Right lobe of liver (tissue), 6 donors: ENCODE results near the gene AK5. TPM values are rescaled to one million over a fixed set of nuclear protein-coding genes. Genes with fewer than 3 reads are reported as not detected.

Experiments used
- ATAC-seq, 4 donors: fragments of 200-7000 bp; cut with Tn5 transposase; one replicate each; pipeline ENCODE4 v1.9.1; 2020; ENCODE audit warnings: mild to moderate bottlenecking in 4 of 4, moderate library complexity in 4 of 4
- DNase-seq, 3 donors: peaks; one replicate each; pipeline ENCODE4 v3.0.0-alpha.2; 2020
- H3K27ac ChIP-seq, 3 donors: fragments of 200-600 bp; one replicate each; pipeline ENCODE4 v1.8.0; 2022
- H3K27me3 ChIP-seq, 2 donors: fragments of 200-600 bp; one replicate each; pipeline ENCODE4 v1.8.0; 2022
- H3K36me3 ChIP-seq, 4 donors: fragments of 200-600 bp; sonication (generic) in 1 of 4; one replicate each; pipeline versions ENCODE4 v1.5.1 to v1.8.0; 2017 to 2022; ENCODE audit warnings: control low read depth in 1 of 4
- H3K4me1 ChIP-seq, 4 donors: fragments of 200-600 bp; sonication (generic) in 1 of 4; one replicate each; pipeline versions ENCODE4 v1.5.1 to v1.8.0; 2017 to 2022; ENCODE audit warnings: control low read depth in 1 of 4
- H3K4me3 ChIP-seq, 3 donors: fragments of 200-600 bp; one replicate each; pipeline ENCODE4 v1.8.0; 2022
- H3K9me3 ChIP-seq, 4 donors: fragments of 200-600 bp; sonication (generic) in 1 of 4; one replicate each; pipeline versions ENCODE4 v1.5.1 to v1.8.0; 2017 to 2022; ENCODE audit warnings: control low read depth in 1 of 4
- CTCF ChIP-seq, 4 donors: fragments of 200-600 bp in 3 of 4; fragments of 450-650 bp in 1 of 4; IDR thresholded peaks; one replicate each; pipeline versions ENCODE4 v1.5.1 to v1.8.0; 2016 to 2022; ENCODE audit warnings: antibody characterized with exemption in 4 of 4, mild to moderate bottlenecking in 2 of 4
- POLR2A ChIP-seq: fragments of 450-650 bp; IDR thresholded peaks from one replicate; pipeline ENCODE4 v1.6.1; 2017; ENCODE audit warnings: antibody characterized with exemption, mild to moderate bottlenecking
- WGBS: methylation state at CpG from one replicate; pipeline ENCODE4 v1.1.6; 2018; ENCODE audit warnings: low coverage, low lambda C conversion rate; ENCODE audit not compliant: insufficient coverage; ENCODE audit errors: missing lambda C conversion rate; 5-methylcytosine and 5-hydroxymethylcytosine counted together
- intact Hi-C, 2 donors: fragments of 100-400 bp; cut with DNase I; formaldehyde crosslinking; loops; one replicate each; pipeline versions ENCODE4 v1.11.2 to v1.14.1; 2022
- total RNA-seq, 6 experiments: library from RNA; depleted of rRNA in 2 of 6; stranded (reverse); fragments of >200 nt in 2 of 6; fragmentation: NEBNext Ultra II Directional in 3 of 6; extraction: Animal tissue kit (Norgen Biotek cat#: 25700) in 3 of 6; gene quantifications; one replicate each; pipeline versions ENCODE4 v1.1.0 to v1.2.4, GENCODE V29; 2016 to 2023
- donor health status: DM: no; HTN: yes; CAD: no.
- donor health status: DM: no; HTN: no; CAD: no.
- donor health status: DM: no; HTN: no; CAD: no.
- donor health status: DM: no; HTN: yes; CAD: no.
- donor health status: DM: no; HTN: yes; CAD: no.

AK5 gene
- total RNA-seq, 6 experiments from 2014 or later, result 0.47 to 0.53 TPM; not detected in 4

GRCh38 chr1:77355010-77355409 is 73.2 kb downstream of the AK5 start:
- intact Hi-C loops, result no loop called here
- no peak for TF ChIP-seq POLR2A
- no peak for TF ChIP-seq CTCF (IDR thresholded peaks at IDR 0.05)
- Histone ChIP-seq H3K9me3 (no peaks in the 10 kb centered on the region), H3K36me3 (no peaks in the 10 kb centered on the region), H3K4me3 (no peak overlapping the region), H3K4me1 (no peaks in the 10 kb centered on the region), H3K27ac (no peak overlapping the region), H3K27me3 (no peaks in the 10 kb centered on the region)
- ATAC-seq (no peak), DNase-seq (no peak)
- 73% methylated on average over 3 of the region's 3 CpGs for WGBS

- intact Hi-C loops, result no loop called here
- TF ChIP-seq POLR2A (no peak), CTCF (IDR thresholded peaks at IDR 0.05) (no peak)
- no peaks in the 10 kb centered on the region for H3K27me3 ChIP-seq
These were observed 74.3 kb downstream of the AK5 start for GRCh38 chr1:77356136-77356535.

GRCh38 chr1:77360256-77360655 is 78.4 kb downstream of the AK5 start:
- no peak for DNase-seq
- intact Hi-C loops, result no loop called here
- no peak for ATAC-seq
- Histone ChIP-seq H3K4me1 (no peaks in the 10 kb centered on the region), H3K36me3 (no peaks in the 10 kb centered on the region), H3K4me3 (no peak overlapping the region), H3K27me3 (no peaks in the 10 kb centered on the region), H3K9me3 (no peaks in the 10 kb centered on the region), H3K27ac (no peak overlapping the region)
- TF ChIP-seq POLR2A, result no peak
- no peak for TF ChIP-seq CTCF (IDR thresholded peaks at IDR 0.05)

More at GRCh38 chr1:77356136-77356535, 74.3 kb downstream of the AK5 start:
- 60% methylated on average over 3 of the region's 3 CpGs for WGBS
- H3K27ac ChIP-seq, result no peak overlapping the region
- no peaks in the 10 kb centered on the region for H3K36me3 ChIP-seq
- no peak for ATAC-seq
- H3K9me3 ChIP-seq, result no peaks in the 10 kb centered on the region
- no peaks in the 10 kb centered on the region for H3K4me1 ChIP-seq
- no peak overlapping the region for H3K4me3 ChIP-seq
- no peak for DNase-seq

GRCh38 chr1:77361621-77362020 is 79.8 kb downstream of the AK5 start:
- TF ChIP-seq CTCF (IDR thresholded peaks at IDR 0.05), result no peak
- TF ChIP-seq POLR2A, result no peak
- H3K27me3 ChIP-seq, result no peaks in the 10 kb centered on the region
- no peaks in the 10 kb centered on the region for H3K9me3 ChIP-seq
- H3K4me1 ChIP-seq, result no peaks in the 10 kb centered on the region
- intact Hi-C loops, result no loop called here
- 72% methylated on average over 7 of the region's 7 CpGs for WGBS
- H3K36me3 ChIP-seq, result no peaks in the 10 kb centered on the region
- DNase-seq (no peak), ATAC-seq (no peak)
- no peak overlapping the region for H3K27ac ChIP-seq
- no peak overlapping the region for H3K4me3 ChIP-seq

GRCh38 chr1:77370161-77370560 is 88.3 kb downstream of the AK5 start:
- TF ChIP-seq CTCF (IDR thresholded peaks at IDR 0.05) (no peak), POLR2A (no peak)
- Histone ChIP-seq H3K9me3 (no peaks in the 10 kb centered on the region), H3K4me3 (no peak overlapping the region), H3K27me3 (no peaks in the 10 kb centered on the region), H3K4me1 (no peaks in the 10 kb centered on the region), H3K27ac (no peak overlapping the region), H3K36me3 (no peaks in the 10 kb centered on the region)
- DNase-seq (no peak), ATAC-seq (no peak)
- intact Hi-C loops, result no loop called here
- 38% methylated on average over 3 of the region's 4 CpGs for WGBS
